Measurements from ENCODE around the gene AFF3. TPM values are rescaled to one million over a fixed set of nuclear protein-coding genes. Genes with fewer than 3 reads are reported as not detected.

The AFF3 gene
- total and polyA plus RNA-seq, 2 donors (not counting 3 experiments of a cell fraction or from before 2014, with no cell fraction given), result 0.06 to 0.07 TPM

- no peak for DNase-seq (ENCODE audit: low read depth, low spot score)
- no TSS peak for BruUV-seq (replicated peaks)
Observed at GRCh38 chr2:99858951-99859596, 283.3 kb downstream of the AFF3 start.

GRCh38 chr2:99857867-99858444 is 284.4 kb downstream of the AFF3 start:
- Histone ChIP-seq H3K27ac (ENCODE audit: insufficient read depth, low read depth, low read length) (no peak overlapping the region), H3K4me1 (ENCODE audit: control insufficient read depth, extremely low read depth, insufficient read depth, low read length) (peaks cover 22% of the 10 kb centered on the region), H3K4me2 (ENCODE audit: insufficient read depth, low read length) (no peak overlapping the region), H2AFZ (ENCODE audit: low read depth, low read length) (no peak overlapping the region), H3K79me2 (ENCODE audit: control insufficient read depth, insufficient read depth, low read length) (no peaks in the 10 kb centered on the region), H3K36me3 (ENCODE audit: control insufficient read depth in 2 of 2, extremely low read depth in 1 of 2, insufficient read depth in 2 of 2, low read length in 2 of 2) (no peaks in the 10 kb centered on the region), H4K20me1 (replicated peaks; ENCODE audit: control insufficient read depth, extremely low read depth, insufficient read depth, low read length) (no peaks in the 10 kb centered on the region), H3K4me3 (replicated peaks in 1 of 3; ENCODE audit: insufficient read depth in 1 of 3, low read depth in 1 of 3, low read length in 3 of 3) (no peak overlapping the region), H3K9me3 (replicated peaks; ENCODE audit: control insufficient read depth, insufficient read depth, low read length) (no peaks in the 10 kb centered on the region), H3K27me3 (ENCODE audit: control insufficient read depth in 2 of 2, insufficient read depth in 2 of 2, low read length in 2 of 2) (peaks cover 0 to 1% of the 10 kb centered on the region in 2 experiments), H3K9ac (replicated peaks; ENCODE audit: extremely low read depth, insufficient read depth, low read length) (no peak overlapping the region), H3K9me1 (replicated peaks; ENCODE audit: control insufficient read depth, extremely low read depth, insufficient read depth, low read length) (no peaks in the 10 kb centered on the region)
- DNase-seq (ENCODE audit: low read depth, low spot score) (no peak), FAIRE-seq (no peak)
- TF ChIP-seq FOS (IDR thresholded peaks at IDR 0.05; ENCODE audit: borderline replicate concordance, insufficient read depth, low read length) (no peak), POLR2AphosphoS5 (IDR thresholded peaks at IDR 0.05; ENCODE audit: insufficient read depth, low read depth, low read length) (no peak), MYC (IDR thresholded peaks at IDR 0.05; ENCODE audit: low read depth, low read length) (no peak), POLR2A (IDR thresholded peaks at IDR 0.05; ENCODE audit: low read depth, low read length) (no peak), MAX (IDR thresholded peaks at IDR 0.05; ENCODE audit: insufficient read depth, insufficient read length) (no peak), EZH2 (IDR thresholded peaks at IDR 0.05; ENCODE audit: borderline replicate concordance, low read depth, low read length, severe bottlenecking) (no peak), GATA2 (IDR thresholded peaks at IDR 0.05; ENCODE audit: insufficient read depth, insufficient read length, low read depth, low read length) (no peak), CTCF (IDR thresholded peaks at IDR 0.05; ENCODE audit: extremely low read depth in 1 of 2, insufficient read depth in 1 of 2, low read depth in 1 of 2, low read length in 2 of 2) (no peak), JUN (IDR thresholded peaks at IDR 0.05; ENCODE audit: borderline replicate concordance, insufficient read depth, insufficient read length, low read depth) (no peak)
- intact Hi-C loops (cut with micrococcal nuclease) (no loop called here), dilution Hi-C loops (cut with MboI; ENCODE audit: extremely low pct_ligation_motif_present, low sequenced_read_pairs) (no loop called here)
- CTCF ChIA-PET, result interaction anchor here (0.7 to 2.7 kb wide), 3 partner anchors 10 to 39 kb away, joined by 3 to 10 read pairs (median 3); no protein-coding TSS in a partner anchor
- BruUV-seq (replicated peaks), result no TSS peak
- POLR2A ChIA-PET, result interaction anchor here (0.6 kb wide), 1 partner anchor 37 kb away, joined by 6 read pairs; no protein-coding TSS in a partner anchor

More at GRCh38 chr2:99858951-99859596, 283.3 kb downstream of the AFF3 start:
- Histone ChIP-seq H4K20me1 (replicated peaks; ENCODE audit: control insufficient read depth, extremely low read depth, insufficient read depth, low read length) (no peaks in the 10 kb centered on the region), H3K27ac (ENCODE audit: insufficient read depth, low read depth, low read length) (no peak overlapping the region), H2AFZ (ENCODE audit: low read depth, low read length) (no peak overlapping the region), H3K4me2 (ENCODE audit: insufficient read depth, low read length) (no peak overlapping the region), H3K79me2 (ENCODE audit: control insufficient read depth, insufficient read depth, low read length) (no peaks in the 10 kb centered on the region), H3K4me1 (ENCODE audit: control insufficient read depth, extremely low read depth, insufficient read depth, low read length) (peaks cover 22% of the 10 kb centered on the region), H3K27me3 (ENCODE audit: control insufficient read depth in 2 of 2, insufficient read depth in 2 of 2, low read length in 2 of 2) (peaks cover 0 to 1% of the 10 kb centered on the region in 2 experiments), H3K36me3 (ENCODE audit: control insufficient read depth in 2 of 2, extremely low read depth in 1 of 2, insufficient read depth in 2 of 2, low read length in 2 of 2) (no peaks in the 10 kb centered on the region), H3K9me1 (replicated peaks; ENCODE audit: control insufficient read depth, extremely low read depth, insufficient read depth, low read length) (no peaks in the 10 kb centered on the region), H3K9me3 (replicated peaks; ENCODE audit: control insufficient read depth, insufficient read depth, low read length) (no peaks in the 10 kb centered on the region), H3K9ac (replicated peaks; ENCODE audit: extremely low read depth, insufficient read depth, low read length) (no peak overlapping the region), H3K4me3 (replicated peaks in 1 of 3; ENCODE audit: insufficient read depth in 1 of 3, low read depth in 1 of 3, low read length in 3 of 3) (no peak overlapping the region)
- no peak for TF ChIP-seq POLR2AphosphoS5 (IDR thresholded peaks at IDR 0.05; ENCODE audit: insufficient read depth, low read depth, low read length)
- POLR2A ChIA-PET, result no interaction called here
- dilution Hi-C loops (cut with MboI; ENCODE audit: extremely low pct_ligation_motif_present, low sequenced_read_pairs), result no loop called here
- intact Hi-C loops (cut with micrococcal nuclease), result no loop called here
- FAIRE-seq, result no peak
- CTCF ChIA-PET, result interaction anchor here (2.7 kb wide), 1 partner anchor 40 kb away, joined by 10 read pairs; no protein-coding TSS in a partner anchor
